Peyer's patch (tissue), 4 donors: ENCODE results near the gene DSCAML1. TPM values are rescaled to one million over a fixed set of nuclear protein-coding genes. Genes with fewer than 3 reads are reported as not detected.

Experiments used
- DNase-seq, 3 donors: peaks; one replicate each; pipeline ENCODE4 v3.0.0-alpha.2; 2017 to 2019
- H3K27ac ChIP-seq, 4 donors: fragments of 200-600 bp; sonication (generic); one replicate each; pipeline ENCODE4 v1.5.1; 2016 to 2019
- H3K27me3 ChIP-seq, 2 donors: fragments of 200-600 bp; sonication (generic); one replicate each; pipeline ENCODE4 v1.5.1; 2019
- H3K36me3 ChIP-seq, 3 donors: fragments of 200-600 bp; sonication (generic); one replicate each; pipeline ENCODE4 v1.5.1; 2016 to 2019
- H3K4me1 ChIP-seq, 4 donors: fragments of 200-600 bp; sonication (generic); one replicate each; pipeline ENCODE4 v1.5.1; 2016 to 2019
- H3K4me3 ChIP-seq, 4 donors: fragments of 200-600 bp; sonication (generic); 1 replicate in 3 of 4; 2 replicates in 1 of 4; pipeline ENCODE4 v1.5.1; 2016 to 2019; ENCODE audit warnings: mild to moderate bottlenecking in 1 of 4
- H3K9me3 ChIP-seq, 4 donors: fragments of 200-600 bp; sonication (generic); one replicate each; pipeline ENCODE4 v1.5.1; 2016 to 2019; ENCODE audit warnings: mild to moderate bottlenecking in 1 of 4
- CTCF ChIP-seq, 6 experiments: fragments of 450-650 bp in 4 of 6; fragments of 200-600 bp in 2 of 6; sonication (generic) in 1 of 6; IDR thresholded peaks; one replicate each; pipeline ENCODE4 v1.5.1; 2017 to 2019; ENCODE audit warnings: antibody characterized with exemption in 6 of 6, mild to moderate bottlenecking in 3 of 6, moderate library complexity in 1 of 6
- POLR2A ChIP-seq, 2 donors: fragments of 450-650 bp; IDR thresholded peaks; one replicate each; pipeline ENCODE4 v1.5.1; 2017; ENCODE audit warnings: antibody characterized with exemption in 2 of 2, mild to moderate bottlenecking in 2 of 2, moderate library complexity in 2 of 2
- total RNA-seq, 4 donors: library from RNA; depleted of rRNA; stranded (reverse); fragments of >200 nt; gene quantifications; one replicate each; pipeline ENCODE4 v1.1.0, GENCODE V29; 2016

The DSCAML1 gene
- total RNA-seq, 4 donors from 2014 or later, result 0.18 to 5.8 (median 2.9) TPM

DNA sequence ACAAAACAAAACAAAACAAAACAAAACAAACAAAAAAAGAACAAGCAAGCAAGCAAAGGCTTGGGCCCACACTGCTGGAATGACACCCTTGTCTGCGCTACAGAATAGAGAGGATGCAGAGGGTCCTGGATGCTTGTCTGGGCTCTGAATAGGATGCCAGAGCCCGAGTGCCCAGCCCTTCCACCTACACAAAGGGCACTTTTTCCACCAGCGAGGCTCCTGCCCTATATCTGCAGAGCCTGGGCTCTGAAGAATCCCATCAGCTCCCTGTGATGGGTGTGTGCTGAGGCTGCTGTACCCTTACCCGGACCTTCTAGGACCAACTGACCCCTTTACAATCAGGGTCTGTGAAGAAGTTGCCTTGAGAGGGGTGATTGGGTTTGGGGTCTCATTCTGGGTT lies 221.2 kb downstream of the DSCAML1 start:
- no peaks in the 10 kb centered on the region for H3K27me3 ChIP-seq
- TF ChIP-seq CTCF (IDR thresholded peaks at IDR 0.05), result no peak
- no peak for TF ChIP-seq POLR2A (IDR thresholded peaks at IDR 0.05)
- H3K36me3 ChIP-seq, result no peaks in the 10 kb centered on the region
- H3K27ac ChIP-seq, result no peak overlapping the region
- no peak for DNase-seq
- H3K4me1 ChIP-seq, result no peaks in the 10 kb centered on the region
- no peak overlapping the region for H3K4me3 ChIP-seq
- no peaks in the 10 kb centered on the region for H3K9me3 ChIP-seq

DNA sequence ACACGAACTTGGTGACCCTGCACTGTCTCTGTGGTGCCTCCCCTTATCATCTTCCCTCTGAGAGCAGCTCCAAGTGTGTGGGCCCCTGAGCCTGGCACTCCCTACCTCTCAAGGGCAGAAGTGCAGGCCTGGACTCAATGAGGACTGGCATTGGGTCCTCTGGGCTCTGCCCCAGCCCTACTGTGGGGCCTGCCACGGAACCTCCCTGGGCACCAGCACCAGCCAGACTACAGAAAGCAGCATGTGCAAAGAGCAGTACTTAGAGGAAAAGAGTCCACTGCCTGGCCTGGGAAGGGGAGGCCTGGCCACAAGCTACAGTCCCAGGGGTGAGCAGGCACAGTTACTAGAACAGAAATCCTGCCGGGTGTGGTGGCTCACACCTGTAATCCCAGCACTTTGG lies 222.5 kb downstream of the DSCAML1 start:
- Histone ChIP-seq H3K9me3 (no peaks in the 10 kb centered on the region), H3K27me3 (no peaks in the 10 kb centered on the region), H3K36me3 (no peaks in the 10 kb centered on the region), H3K4me3 (no peak overlapping the region), H3K4me1 (no peaks in the 10 kb centered on the region), H3K27ac (no peak overlapping the region)
- TF ChIP-seq POLR2A (IDR thresholded peaks at IDR 0.05) (no peak), CTCF (IDR thresholded peaks at IDR 0.05) (no peak)
- no peak for DNase-seq

- H3K9me3 ChIP-seq, result no peaks in the 10 kb centered on the region
- H3K4me3 ChIP-seq, result no peak overlapping the region
- DNase-seq, result peak in 1 of 3 donors; percentile 31
- no peaks in the 10 kb centered on the region for H3K4me1 ChIP-seq
- TF ChIP-seq CTCF (IDR thresholded peaks at IDR 0.05), result no peak
- no peaks in the 10 kb centered on the region for H3K36me3 ChIP-seq
- no peak overlapping the region for H3K27ac ChIP-seq
- H3K27me3 ChIP-seq, result no peaks in the 10 kb centered on the region
Measured at GRCh38 chr11:117573326-117573725, 223.7 kb downstream of the DSCAML1 start.

- Histone ChIP-seq H3K27me3 (no peaks in the 10 kb centered on the region), H3K4me3 (no peak overlapping the region), H3K4me1 (no peaks in the 10 kb centered on the region), H3K9me3 (no peaks in the 10 kb centered on the region), H3K36me3 (no peaks in the 10 kb centered on the region), H3K27ac (no peak overlapping the region)
- no peak for TF ChIP-seq POLR2A (IDR thresholded peaks at IDR 0.05)
- no peak for TF ChIP-seq CTCF (IDR thresholded peaks at IDR 0.05)
- DNase-seq, result no peak
Measured at GRCh38 chr11:117572671-117573070, 224.3 kb downstream of the DSCAML1 start.

GRCh38 chr11:117572129-117572528 lies 224.9 kb downstream of the DSCAML1 start:
- DNase-seq, result no peak
- Histone ChIP-seq H3K4me3 (no peak overlapping the region), H3K4me1 (no peaks in the 10 kb centered on the region), H3K36me3 (no peaks in the 10 kb centered on the region), H3K27me3 (no peaks in the 10 kb centered on the region), H3K27ac (no peak overlapping the region), H3K9me3 (no peaks in the 10 kb centered on the region)
- no peak for TF ChIP-seq CTCF (IDR thresholded peaks at IDR 0.05)
- no peak for TF ChIP-seq POLR2A (IDR thresholded peaks at IDR 0.05)

DNA sequence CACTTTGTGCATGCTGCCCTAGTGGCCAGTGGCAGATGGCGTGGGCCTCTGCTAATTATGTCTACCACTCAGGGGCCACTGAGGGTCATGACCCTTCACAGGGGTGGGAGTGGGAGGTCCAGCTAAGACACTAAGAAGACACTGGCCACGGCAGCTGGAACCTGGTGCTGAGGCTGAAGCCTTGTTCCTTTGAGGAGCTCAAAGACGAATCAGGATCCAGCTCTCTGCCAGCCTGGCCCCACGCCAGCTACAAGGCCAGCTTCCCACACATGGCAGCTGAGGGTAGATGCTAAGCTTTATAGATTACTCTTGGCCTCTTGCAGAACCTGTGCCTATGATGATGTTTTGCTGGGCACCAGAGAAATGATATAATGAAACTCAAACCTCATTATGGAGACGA lies 226.3 kb downstream of the DSCAML1 start:
- no peaks in the 10 kb centered on the region for H3K36me3 ChIP-seq
- DNase-seq, result no peak

More for the DNA sequence above, 226.3 kb downstream of the DSCAML1 start:
- Histone ChIP-seq H3K27me3 (no peaks in the 10 kb centered on the region), H3K4me3 (no peak overlapping the region), H3K4me1 (no peaks in the 10 kb centered on the region), H3K9me3 (no peaks in the 10 kb centered on the region), H3K27ac (no peak overlapping the region)
- no peak for TF ChIP-seq POLR2A (IDR thresholded peaks at IDR 0.05)
- TF ChIP-seq CTCF (IDR thresholded peaks at IDR 0.05), result no peak
